GM21528 (cell line): Measurements from ENCODE around the gene HAP1.
"Not testable (repeated sequence)": the region's sequence is repeated elsewhere in the genome, so short reads cannot be mapped to it uniquely, and the experiment has no call there.

Experiments used
- ATAC-seq: cut with Tn5 transposase; IDR thresholded peaks from one replicate; pipeline ENCODE4 v1.9.1; 2021; ENCODE audit warnings: mild to moderate bottlenecking, moderate library complexity; ENCODE audit not compliant: unreplicated experiment, low FRiP score

HAP1 gene

GRCh38 chr17:41675157-41676057 is 59.0 kb downstream of the HAP1 start:
- ATAC-seq = not testable (repeated sequence)
